Neural cell (in vitro differentiated cells): ENCODE measurements around the gene NDUFAF4.

Experiments used
- CTCF ChIP-seq: fragments of 450-650 bp; IDR thresholded peaks from 2 replicates; pipeline ENCODE4 v1.5.1; 2014; ENCODE audit warnings: antibody characterized with exemption, mild to moderate bottlenecking, moderate library complexity; ENCODE audit not compliant: poor library complexity, severe bottlenecking
- TAF1 ChIP-seq: IDR thresholded peaks from 2 replicates; pipeline ENCODE4 v1.6.1; 2012; ENCODE audit warnings: low read depth

GRCh38 chr6:96898241-96898851, 655 bp upstream of the NDUFAF4 start:
- no peak for TF ChIP-seq CTCF
- no peak for TF ChIP-seq TAF1
